Testis (tissue), 2 donors: ENCODE results near the gene ANKS1B.

Source experiments
- CTCF ChIP-seq, 3 experiments: fragments of 450-650 bp in 2 of 3; fragments of 200-600 bp in 1 of 3; sonication (generic) in 1 of 3; IDR thresholded peaks; one replicate each; pipeline ENCODE4 v1.5.1; 2016 to 2019; ENCODE audit warnings: antibody characterized with exemption in 3 of 3, mild to moderate bottlenecking in 2 of 3, moderate library complexity in 1 of 3
- POLR2A ChIP-seq: fragments of 450-650 bp; IDR thresholded peaks from one replicate; pipeline ENCODE4 v1.6.1; 2017; ENCODE audit warnings: antibody characterized with exemption, mild to moderate bottlenecking, moderate library complexity

GRCh38 chr12:99618657-99619056 lies 366.1 kb downstream of the ANKS1B start:
- TF ChIP-seq CTCF (IDR thresholded peaks at IDR 0.05) (no peak), POLR2A (no peak)
